GM03348 (cell line): ENCODE measurements around the gene RYK.
"Not testable (repeated sequence)": the region's sequence is repeated elsewhere in the genome, so short reads cannot be mapped to it uniquely, and the experiment has no call there.

Experiments used
- DNase-seq: peaks from one replicate; pipeline ENCODE4 v3.0.0; 2012; ENCODE audit warnings: low spot score

RYK gene

DNA sequence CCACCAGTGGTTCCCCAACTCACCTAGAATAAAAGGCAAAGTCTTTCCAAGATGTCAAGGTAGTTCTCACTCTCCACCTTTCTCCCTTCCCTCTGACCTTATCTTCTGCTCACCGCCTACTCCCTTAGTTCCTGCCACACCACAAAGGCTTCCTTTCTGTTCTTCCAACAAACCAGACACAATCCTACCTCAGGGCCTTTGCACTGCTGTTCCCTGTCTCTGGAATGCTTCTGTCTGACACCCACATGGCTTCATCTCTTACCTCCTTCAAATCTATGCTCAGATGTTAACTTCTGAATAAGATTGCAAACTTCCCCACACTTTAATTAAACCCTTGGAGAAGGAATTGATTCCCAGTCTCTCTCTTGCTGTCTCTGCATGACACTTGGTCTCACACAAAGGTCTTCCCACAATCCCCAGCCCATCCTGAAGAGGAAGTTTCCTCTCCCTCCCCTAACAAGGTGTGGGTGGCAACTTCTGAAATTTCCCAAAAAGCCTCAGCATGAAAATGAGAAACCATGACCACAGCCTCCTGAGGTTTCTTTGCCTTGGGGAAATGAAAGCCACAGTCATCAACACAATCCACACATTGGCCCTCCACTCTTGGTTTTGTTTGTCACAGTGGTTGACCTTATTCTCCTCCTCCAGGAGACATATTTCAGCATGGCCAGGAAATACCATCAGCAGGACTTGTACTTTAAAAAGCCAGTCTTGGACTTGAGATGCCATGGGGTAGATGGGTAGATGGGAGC, 3.0 kb upstream of the RYK start:
- no peak for DNase-seq

DNA sequence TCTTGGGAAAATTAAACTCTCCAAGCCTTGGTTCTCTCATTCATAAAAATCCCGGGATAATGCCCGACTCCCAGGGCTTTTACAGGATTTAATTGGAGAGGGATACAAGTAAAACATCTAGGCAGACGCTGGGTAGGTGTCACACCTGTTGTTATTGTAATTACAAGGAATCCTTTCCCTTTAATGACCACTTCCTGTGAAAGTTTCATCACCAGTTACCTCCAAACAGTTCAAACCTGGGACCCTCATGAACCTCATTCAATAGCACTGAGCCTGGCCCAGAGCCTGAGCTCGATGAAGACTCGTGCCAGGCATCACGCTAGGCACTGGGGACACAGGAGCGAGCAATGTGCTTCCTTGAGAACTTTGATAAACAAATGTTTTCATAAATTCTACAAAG, 2.1 kb upstream of the RYK start:
- DNase-seq: no peak

DNA sequence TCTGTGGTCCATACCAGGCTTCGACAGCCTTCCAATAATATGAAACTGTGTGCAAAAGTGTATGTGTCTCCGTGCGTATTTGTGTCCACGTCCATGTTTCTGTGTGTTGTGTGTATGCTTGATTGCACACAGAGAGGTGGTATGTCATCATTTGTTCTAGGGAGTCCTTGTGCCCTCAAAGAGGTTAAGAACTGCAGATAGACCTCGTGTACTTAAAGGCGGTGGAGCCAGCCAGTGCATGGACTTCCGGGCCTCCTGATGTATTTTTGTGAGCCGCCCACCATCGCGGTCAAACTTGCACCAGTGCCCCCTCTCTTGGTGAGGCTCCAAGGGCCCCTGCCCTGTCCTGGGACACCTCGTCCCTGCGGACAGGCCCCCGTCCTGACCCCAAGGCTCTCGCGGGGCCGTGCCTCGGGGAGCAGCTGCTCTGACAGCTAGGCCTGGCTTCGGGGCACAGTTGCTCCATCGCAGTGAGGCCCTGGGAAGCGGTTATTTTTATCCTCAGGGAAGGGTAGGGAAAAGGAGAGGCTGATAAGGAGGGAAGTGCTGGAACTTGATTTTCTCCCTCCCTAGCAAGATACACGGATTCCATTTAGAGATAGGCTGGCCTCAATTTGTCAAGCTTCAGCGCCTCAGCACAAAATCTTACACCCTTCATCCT, 1.2 kb upstream of the RYK start:
- no peak for DNase-seq

DNA sequence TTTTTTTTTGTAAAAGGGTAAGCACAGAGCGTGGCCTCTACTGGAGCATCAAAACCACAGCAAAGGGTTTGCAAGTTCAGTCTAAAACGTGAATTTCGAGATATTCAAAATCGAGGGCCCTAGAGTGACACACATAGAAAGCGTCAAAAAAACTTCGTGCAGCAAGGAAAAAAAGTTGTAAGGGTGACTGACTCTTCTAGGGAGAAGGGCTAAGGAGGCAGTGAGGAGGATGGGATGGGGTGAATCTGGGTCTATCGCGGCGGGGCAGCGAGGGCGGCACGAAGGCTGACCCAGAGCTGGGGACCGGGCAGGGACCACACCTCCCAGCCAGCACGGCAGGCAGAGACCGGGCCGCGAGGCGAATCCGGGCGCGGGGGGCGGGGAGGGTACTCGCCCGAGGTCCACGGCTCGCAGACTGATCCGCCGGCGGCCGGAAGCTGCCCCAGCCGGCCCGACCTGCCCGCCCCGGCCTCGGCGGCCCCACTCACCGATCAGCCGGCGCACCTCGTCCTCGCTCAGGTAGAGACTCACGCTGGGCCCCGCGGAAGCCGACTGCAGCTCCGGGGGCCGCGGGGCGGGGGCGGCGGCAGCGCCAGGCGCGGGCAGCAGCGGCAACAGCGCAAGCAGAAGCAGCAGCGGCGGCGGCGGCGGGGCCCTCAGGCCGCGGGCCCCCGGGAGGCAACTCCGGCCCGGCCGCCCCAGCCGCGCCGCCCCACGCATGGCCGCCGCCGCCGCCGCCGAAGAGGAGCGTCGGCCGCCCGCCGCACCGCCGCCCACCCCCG, 533 bp downstream of the RYK start:
- DNase-seq: peak; percentile 87

DNA sequence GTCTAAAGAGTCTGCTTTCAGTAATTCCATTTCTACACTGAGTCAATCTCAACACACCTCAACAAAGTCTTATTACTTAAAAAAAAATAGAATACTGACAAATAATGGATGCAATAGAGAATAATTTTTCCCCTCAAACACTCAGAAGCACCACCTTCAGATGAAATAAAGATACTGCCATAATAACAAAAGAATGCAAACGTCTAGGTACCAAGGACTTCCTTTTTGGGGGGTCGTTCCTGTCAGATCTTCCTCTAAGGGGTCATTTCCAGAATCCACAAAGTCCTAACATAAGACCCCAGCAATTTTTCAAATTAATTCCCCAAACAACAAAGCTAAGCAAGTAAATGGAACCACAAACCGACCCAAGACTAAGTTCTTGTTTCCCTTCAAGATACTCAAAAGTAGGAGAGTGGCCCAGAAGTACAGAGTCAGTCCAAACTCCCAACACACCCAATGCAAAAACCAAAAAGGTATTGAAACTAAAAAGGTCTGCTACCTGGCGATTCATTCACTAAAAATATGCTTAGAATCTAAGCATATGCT, 1.3 kb downstream of the RYK start:
- DNase-seq: no peak

DNA sequence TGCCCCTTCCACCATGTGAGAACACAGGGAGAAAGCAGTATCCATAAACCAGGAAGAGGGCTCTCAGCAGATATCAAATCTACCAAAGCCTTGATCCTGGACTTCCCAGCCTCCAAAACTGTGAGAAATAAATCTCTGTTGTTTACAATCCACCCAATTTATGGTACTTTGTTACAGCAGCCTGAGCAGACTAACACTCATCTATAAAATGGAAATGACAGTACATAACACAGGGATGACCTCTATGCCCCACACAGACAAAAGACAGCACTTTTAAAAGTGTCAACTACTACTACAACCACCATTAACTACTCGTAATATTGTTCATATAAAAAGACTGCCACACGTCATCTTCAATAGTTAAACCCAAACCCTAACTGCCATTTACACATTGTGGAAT, 5.7 kb downstream of the RYK start:
- no peak for DNase-seq

DNA sequence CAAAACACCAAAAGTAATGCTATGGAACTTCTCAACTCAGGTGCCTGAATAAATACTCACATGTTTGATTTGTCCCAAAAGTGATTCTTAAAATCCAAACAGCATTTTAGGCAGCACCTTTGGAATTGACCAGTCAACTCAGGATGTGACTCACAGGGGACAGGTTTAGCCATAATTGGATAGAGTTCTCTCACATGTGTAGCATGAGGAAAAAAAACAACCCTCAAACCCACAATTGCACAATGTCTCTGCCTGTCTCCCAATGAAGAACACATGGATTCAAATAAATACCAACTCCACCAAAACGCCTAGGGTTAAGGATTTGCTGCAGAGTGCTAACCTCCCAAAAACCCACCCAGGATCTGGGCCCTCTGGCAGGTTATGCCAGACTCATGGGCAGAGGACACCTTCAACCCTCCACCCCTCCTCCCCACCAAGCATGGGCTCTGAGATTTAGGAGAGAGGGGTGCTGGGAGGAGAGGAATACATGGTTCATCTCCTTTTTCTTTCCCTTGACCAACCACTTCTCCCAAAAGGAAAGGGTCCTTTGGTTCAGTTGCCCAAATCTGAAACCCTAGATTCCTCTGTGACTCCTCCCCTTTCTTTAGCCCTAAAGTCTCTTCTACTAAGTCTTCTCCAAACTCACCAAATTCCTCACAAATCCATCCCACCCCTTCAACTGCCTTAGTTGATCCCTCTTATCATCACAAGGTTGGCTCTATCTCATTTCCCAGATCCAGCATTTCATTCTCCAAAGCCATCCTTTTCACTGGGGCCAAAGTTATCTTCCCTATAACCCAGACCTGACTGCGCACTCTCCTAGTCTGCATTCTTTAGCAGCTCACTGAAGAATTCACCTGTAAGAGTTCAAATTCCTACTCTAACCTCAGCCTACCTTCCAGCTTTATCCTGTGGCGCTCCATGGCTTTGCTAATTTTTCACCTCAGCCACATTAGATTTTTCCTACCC, 7.7 kb downstream of the RYK start:
- peak; percentile 83 for DNase-seq

DNA sequence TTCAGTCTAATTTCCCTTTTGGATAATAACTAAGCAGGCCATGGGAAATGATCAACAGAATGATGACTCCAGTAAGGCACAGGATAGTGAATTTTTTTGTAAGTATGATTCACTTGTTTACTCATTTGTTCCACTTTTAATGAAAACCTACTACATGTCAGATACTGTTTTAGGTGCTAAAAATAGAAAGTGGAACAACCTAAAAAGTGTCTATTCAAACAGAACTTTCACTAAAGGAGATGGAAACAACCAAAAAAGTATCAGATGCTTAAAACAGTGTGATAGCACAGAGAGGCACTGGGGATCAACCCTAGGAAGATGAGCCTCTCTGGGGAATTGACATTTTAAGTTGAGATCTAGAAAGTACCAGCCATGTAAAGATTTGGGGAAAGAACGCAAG, 11.1 kb downstream of the RYK start:
- DNase-seq: no peak

DNA sequence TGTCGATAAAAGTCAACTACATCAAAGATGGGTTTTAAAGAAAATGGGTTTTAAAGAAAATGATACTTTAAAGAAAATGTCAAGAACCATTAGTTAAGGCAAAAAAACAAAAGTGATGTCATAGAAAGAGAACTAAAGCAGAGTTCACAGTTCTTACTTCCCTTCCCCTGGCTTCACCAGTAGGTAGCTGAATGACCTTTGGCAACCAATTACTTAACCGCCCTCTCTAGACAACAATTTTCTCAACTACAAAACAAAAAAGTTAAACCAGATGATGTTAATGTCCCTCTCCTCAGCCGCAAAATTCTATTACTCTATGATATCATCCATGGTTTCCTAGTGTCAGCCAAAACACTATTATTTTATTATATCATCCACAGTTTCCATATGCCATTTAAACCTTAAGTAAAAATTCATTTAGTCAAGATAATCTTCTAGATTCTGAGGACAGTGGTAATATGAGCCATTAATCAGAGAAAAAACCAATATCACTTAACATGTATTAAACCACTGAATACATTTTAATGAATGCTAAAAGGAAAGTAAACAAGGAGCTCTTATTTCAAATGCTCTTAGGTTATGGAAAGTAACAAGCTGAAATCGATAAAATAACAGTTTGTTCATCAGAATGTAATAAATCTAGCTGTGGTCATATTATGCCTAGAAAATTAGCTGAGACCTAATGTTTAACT, 13.1 kb downstream of the RYK start:
- DNase-seq: no peak

DNA sequence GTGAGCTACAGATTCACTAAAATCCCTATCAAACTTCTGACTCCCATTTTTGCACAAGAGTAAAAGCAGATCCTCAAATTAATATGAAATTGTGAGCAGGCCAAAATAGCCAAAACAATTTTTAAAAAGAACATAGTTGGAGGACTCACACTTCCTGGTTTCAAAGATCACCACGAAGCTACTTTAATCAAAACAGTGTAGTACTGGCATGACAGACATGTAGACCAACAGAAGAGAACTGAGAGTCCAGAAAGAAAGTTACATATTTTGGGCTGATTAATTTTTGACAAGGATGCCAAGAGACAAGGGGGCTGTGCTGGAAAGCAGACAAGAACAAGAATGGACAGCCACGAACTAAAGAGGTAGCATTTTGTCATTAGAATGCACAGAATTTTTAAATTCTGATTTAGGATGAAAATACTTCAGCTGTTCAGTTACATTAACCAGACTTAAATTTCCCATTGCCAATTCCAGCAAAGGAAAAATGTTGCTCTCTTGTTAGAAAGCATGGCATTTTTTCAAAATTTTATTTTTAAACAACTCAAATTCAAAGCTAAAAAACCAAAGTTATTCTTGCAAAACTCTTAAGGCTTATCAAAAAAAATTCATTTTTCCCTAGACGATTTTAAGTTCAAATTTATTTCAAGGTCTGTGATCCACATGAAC, 14.0 kb downstream of the RYK start:
- DNase-seq: no peak

DNA sequence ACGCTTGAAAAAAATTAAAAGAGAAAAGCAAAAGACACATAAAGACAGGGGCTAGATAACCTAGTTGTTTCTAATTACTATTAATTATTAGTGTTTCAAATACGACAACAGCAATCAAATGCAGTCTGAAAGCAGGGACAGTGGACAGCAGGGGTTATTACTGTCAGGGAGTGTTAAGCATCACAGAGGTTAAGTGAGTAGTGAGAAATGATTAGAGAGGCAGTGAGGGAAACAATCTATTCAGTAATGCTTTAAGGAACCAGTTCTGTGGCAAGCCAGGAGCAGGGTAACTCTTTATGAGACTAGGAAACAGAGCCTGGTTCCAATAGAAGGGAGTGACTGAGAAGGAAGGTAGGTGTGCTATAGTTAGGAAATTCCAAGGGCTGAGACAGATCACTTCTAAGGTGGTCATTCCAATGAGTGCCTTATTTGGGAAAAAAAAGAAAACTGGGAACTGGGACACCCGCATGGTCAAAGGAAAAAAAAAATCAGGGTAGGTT, 15.0 kb downstream of the RYK start:
- no peak for DNase-seq

DNA sequence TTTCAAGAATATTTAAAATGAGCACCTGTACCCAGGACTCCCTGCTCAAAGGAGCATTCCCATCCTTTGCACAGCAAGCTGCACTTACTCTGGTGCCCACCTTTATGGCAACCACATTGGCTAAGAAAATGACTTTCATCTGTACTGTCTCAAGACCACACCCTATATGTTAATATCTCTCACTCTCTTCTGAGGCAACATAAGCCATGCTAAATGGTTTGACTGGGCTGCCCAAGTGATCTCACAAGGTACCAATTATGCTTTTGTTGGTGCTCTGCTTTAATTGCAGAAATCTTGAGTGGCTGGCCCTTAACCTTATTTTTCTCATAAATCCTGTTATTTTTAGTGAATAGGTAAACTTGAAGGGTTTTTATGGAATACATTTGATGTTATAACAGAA, 17.7 kb downstream of the RYK start:
- no peak for DNase-seq

DNA sequence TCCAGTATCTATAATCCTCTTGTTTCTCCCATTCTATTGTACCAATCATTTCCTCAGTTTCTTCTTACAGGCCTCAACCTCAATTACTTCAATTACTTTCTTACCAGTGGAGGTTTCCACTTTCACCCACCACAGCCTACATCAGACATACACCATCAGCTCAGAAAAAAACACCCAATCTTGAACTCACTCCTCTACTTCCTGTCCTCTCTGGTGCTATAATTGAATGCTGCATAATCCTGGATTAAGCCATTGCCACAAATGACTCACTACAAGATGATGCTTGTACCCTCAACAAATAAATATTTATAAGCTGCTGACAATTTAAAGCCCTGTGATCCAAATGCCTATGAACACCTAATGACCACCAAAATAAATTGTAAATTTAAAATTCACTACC, 18.5 kb downstream of the RYK start:
- no peak for DNase-seq

DNA sequence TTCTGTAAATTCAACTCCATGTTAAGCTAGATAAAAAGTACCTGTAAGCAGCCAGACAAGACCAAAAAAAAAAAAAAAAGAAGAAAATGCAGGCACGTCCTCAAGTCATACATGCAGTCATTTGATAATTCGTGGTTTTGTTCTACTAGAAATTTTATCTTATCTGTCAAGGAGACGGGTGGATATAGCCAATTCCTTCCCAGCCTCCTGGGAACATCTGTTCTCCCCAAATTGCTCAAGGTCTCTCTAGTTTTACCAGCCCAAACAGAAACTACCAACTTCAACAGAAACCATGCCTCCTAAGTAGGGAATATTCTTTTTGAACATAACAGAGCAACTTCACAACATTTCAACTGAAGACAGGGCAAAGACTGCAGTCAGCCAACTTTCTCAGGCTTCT, 19.5 kb downstream of the RYK start:
- DNase-seq: no peak

DNA sequence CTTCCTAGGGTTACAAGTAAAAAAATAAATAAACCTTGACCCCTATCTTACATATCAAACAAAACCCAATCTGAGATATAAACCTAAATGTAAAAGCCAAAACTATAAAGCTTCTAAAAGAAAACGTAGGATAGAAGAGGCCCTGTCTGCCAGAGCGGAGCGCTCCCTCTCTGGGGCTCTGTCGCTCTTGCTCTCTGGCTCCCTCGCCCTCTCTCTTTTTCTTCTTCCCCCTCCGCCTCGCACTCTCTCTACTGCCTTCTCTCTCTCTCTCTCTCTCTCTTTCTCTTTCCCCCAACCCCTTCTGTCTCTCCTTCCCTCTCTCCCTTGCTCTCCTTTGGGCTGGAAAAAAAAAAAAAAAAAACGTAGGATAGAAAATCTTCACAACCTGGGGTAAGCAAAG, 21.6 kb downstream of the RYK start:
- no peak for DNase-seq

DNA sequence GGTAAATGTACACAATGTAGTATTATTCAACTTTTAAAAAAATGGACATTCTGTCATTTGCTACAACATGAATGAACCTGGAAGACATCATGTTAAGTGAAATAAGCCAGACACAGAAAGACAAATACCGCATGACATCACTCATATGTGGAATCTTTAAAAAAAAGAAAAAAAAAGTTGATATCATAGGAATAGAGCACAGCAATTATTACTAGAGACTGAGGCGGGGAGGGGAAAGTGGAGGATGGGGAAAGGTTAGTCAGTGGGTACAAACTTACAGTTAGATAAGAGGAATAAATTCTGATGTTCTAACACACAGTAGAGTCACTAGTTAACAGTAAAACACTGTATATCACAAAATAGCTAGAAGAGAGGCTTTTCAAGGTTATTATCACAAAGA, 22.2 kb downstream of the RYK start:
- DNase-seq: no peak

DNA sequence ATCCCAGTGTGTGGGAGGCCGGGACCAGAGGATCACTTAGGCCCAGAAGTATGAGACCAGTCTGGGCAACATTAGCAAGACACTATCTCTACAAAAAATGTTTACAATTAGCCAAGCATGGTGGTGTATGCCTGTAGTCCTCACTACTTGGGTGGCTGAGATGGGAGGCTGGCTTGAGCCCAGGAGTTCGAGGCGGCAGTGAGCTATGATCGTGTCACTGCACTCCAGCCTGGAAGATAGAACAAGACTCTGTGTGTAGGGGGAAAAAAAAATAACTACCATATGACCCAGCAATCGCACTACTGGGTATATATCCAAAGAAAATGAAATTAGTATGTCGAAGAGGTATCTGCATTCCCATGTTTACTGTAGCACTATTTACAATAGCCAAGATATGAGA, 22.6 kb downstream of the RYK start:
- DNase-seq: no peak

DNA sequence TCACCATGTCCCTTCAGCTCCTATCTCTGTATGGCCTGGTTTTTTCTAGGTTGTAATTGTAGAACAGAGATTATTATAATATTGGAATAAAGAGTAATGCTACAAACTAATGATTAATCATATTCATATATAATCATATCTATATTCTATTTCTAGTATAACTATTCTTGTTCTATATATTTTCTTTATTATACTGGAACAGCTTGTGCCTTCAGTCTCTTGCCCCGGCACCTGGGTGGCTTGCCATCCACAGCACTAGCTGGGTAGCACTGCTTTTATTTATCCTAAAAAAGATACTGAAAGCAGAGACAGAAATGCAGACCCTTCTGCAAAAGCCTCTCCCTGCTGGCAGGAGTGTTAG, 25.9 kb downstream of the RYK start:
- not testable (repeated sequence) for DNase-seq

DNA sequence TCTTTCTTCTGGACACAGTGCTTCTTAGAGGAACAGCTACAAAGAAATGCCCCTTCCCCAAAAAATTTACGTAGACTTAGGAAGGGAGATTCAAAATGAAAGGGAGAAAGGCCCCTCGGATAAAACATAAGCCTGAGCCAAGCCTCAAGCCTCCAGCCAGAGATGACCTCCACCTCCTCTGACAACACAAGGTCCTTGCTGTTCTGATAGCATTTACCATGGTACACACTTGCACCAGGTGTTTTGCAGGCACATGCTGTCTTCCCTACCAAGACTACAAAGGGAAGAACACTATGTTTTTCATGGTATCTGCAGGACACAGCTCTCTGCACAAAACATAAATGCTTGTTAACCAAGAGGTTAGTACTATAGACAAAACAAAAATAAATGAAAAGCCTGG, 27.8 kb downstream of the RYK start:
- DNase-seq: no peak

DNA sequence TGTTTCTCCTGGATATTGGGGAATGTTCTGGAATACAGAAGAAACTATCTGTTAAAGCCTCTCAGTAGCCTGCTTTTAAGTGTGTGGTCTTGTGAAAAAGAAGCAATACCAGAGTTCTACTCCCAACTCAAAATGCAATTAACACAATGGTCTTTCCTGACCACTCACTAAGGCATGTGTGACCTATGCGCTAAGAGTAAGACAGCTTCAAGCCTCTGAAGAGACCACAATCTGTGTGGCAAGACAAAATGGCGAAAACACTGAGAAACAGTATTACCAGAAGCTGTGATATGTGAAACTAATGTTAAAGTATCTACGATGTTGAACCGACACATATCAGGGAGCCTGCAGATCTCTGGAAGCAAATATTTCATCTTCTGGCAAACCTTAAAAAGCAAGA, 33.8 kb downstream of the RYK start:
- DNase-seq: no peak
